H1 (cell line): ENCODE results near the gene GLG1. TPM values are rescaled to one million over a fixed set of nuclear protein-coding genes. Genes with fewer than 3 reads are reported as not detected.

Experiments
- CTCF ChIA-PET: fragments of 300-600 bp; sonication (Branson Sonifier 250); formaldehyde crosslinking; loops from one replicate; lab custom pipeline; 2021; ENCODE audit not compliant: partially characterized antibody; lab: Charles Lee
- POLR2A ChIA-PET: fragments of 300-600 bp; sonication (Branson Sonifier 250); formaldehyde crosslinking; loops from one replicate; lab custom pipeline; 2021; ENCODE audit warnings: inconsistent platforms; ENCODE audit not compliant: partially characterized antibody; lab: Charles Lee
- DNase-seq, 2 experiments: peaks; one replicate each; pipeline versions ENCODE4 v3.0.0 to v3.0.0-alpha.2; 2010 to 2022; ENCODE audit warnings: low spot score in 2 of 2, low read depth in 1 of 2, mixed read lengths in 1 of 2
- FAIRE-seq: peaks from 2 replicates; lab custom pipeline; 2011; peaks lifted over from hg19 to GRCh38; lab: Jason Lieb, UNC
- H2AFZ ChIP-seq: 2 replicates; pipeline ENCODE4 v1.8.1; 2012; ENCODE audit warnings: low read length, inconsistent platforms
- H2AK5ac ChIP-seq: 2 replicates; pipeline ENCODE4 v1.6.1; 2013; ENCODE audit warnings: low read depth, low read length
- H2BK120ac ChIP-seq: replicated peaks from 2 replicates; pipeline ENCODE3; 2013; ENCODE audit warnings: low read depth, low read length, inconsistent platforms
- H2BK12ac ChIP-seq: 2 replicates; pipeline ENCODE4 v1.6.1; 2013; ENCODE audit warnings: low read depth, low read length
- H2BK15ac ChIP-seq: 2 replicates; pipeline ENCODE4 v1.6.1; 2013; ENCODE audit warnings: low read length
- H2BK20ac ChIP-seq: 2 replicates; pipeline ENCODE4 v1.6.1; 2013; ENCODE audit warnings: low read length
- H2BK5ac ChIP-seq: 2 replicates; pipeline ENCODE4 v1.6.1; 2013; ENCODE audit warnings: low read depth, low read length
- H3K14ac ChIP-seq: 2 replicates; pipeline ENCODE4 v1.6.1; 2013; ENCODE audit warnings: inconsistent platforms; ENCODE audit not compliant: insufficient read length
- H3K18ac ChIP-seq: 2 replicates; pipeline ENCODE4 v1.6.1; 2013; ENCODE audit warnings: low read length; ENCODE audit errors: extremely low read depth
- H3K23ac ChIP-seq: 2 replicates; pipeline ENCODE4 v1.6.1; 2013; ENCODE audit warnings: inconsistent platforms; ENCODE audit not compliant: insufficient read length
- H3K23me2 ChIP-seq: 2 replicates; pipeline ENCODE4 v1.6.1; 2013; ENCODE audit warnings: low read depth, low read length
- H3K27ac ChIP-seq: 2 replicates; pipeline ENCODE4 v1.6.1; 2011; ENCODE audit warnings: low read depth, low read length, inconsistent platforms
- H3K27me3 ChIP-seq, 4 experiments: replicated peaks in 1 of 4; 1 replicate in 1 of 4; 2 replicates in 3 of 4; pipeline versions ENCODE4 v1.6.1 to v1.8.1; 2011 to 2013; ENCODE audit warnings: low read length in 3 of 4, mild to moderate bottlenecking in 3 of 4, inconsistent platforms in 2 of 4, mixed read lengths in 2 of 4, moderate library complexity in 1 of 4; ENCODE audit not compliant: control insufficient read depth in 3 of 4, insufficient read depth in 3 of 4; ENCODE audit errors: extremely low read depth in 1 of 4
- H3K36me3 ChIP-seq, 4 experiments: 2 replicates each; pipeline versions ENCODE4 v1.6.1 to v1.8.1; 2011 to 2013; ENCODE audit warnings: mild to moderate bottlenecking in 4 of 4, low read length in 3 of 4, moderate library complexity in 2 of 4, control low read depth in 1 of 4, inconsistent platforms in 1 of 4; ENCODE audit not compliant: insufficient read depth in 4 of 4, control insufficient read depth in 2 of 4
- H3K4ac ChIP-seq: replicated peaks from 2 replicates; pipeline ENCODE3; 2013; ENCODE audit warnings: low read length, low read depth, mixed read lengths, inconsistent platforms; ENCODE audit not compliant: insufficient read length
- H3K4me1 ChIP-seq, 4 experiments: replicated peaks in 1 of 4; 1 replicate in 1 of 4; 2 replicates in 3 of 4; pipeline versions ENCODE4 v1.6.1 to v1.8.1; 2011 to 2013; ENCODE audit warnings: low read length in 3 of 4, inconsistent platforms in 2 of 4, mixed read lengths in 1 of 4; ENCODE audit not compliant: insufficient read depth in 4 of 4, control insufficient read depth in 3 of 4
- H3K4me2 ChIP-seq, 2 experiments: 2 replicates each; pipeline versions ENCODE4 v1.6.1 to v1.8.1; 2011 to 2013; ENCODE audit warnings: low read depth in 2 of 2, low read length in 2 of 2, control low read depth in 1 of 2, inconsistent platforms in 1 of 2, mild to moderate bottlenecking in 1 of 2; ENCODE audit not compliant: insufficient read depth in 1 of 2
- H3K4me3 ChIP-seq, 4 experiments: fragments of 200-600, 300-600 bp in 1 of 4; sonication (generic), shearing (Covaris generic), sonication (Bioruptor Twin) in 1 of 4; 2 replicates each; pipeline versions ENCODE4 v1.5.1 to v1.8.1; 2011 to 2016; ENCODE audit warnings: low read length in 4 of 4, low read depth in 3 of 4, control low read depth in 2 of 4, inconsistent platforms in 2 of 4, mild to moderate bottlenecking in 2 of 4, mixed read lengths in 1 of 4, moderate library complexity in 1 of 4; ENCODE audit not compliant: insufficient read depth in 2 of 4; ENCODE audit errors: extremely low read depth in 1 of 4
- H3K56ac ChIP-seq: replicated peaks from 2 replicates; pipeline ENCODE3; 2013; ENCODE audit warnings: low read depth, mild to moderate bottlenecking, mixed read lengths, low read length, inconsistent platforms; ENCODE audit not compliant: insufficient read length
- H3K79me1 ChIP-seq: 2 replicates; pipeline ENCODE4 v1.6.1; 2013; ENCODE audit warnings: low read depth, low read length, control low read depth
- H3K79me2 ChIP-seq, 2 experiments: 2 replicates each; pipeline versions ENCODE4 v1.6.1 to v1.8.1; 2012 to 2013; ENCODE audit warnings: low read length in 2 of 2, mild to moderate bottlenecking in 2 of 2, inconsistent platforms in 1 of 2; ENCODE audit not compliant: insufficient read depth in 2 of 2, control insufficient read depth in 1 of 2
- H3K9ac ChIP-seq, 4 experiments: replicated peaks in 1 of 4; 1 replicate in 1 of 4; 2 replicates in 3 of 4; pipeline versions ENCODE4 v1.6.1 to v1.8.1; 2011 to 2013; ENCODE audit warnings: low read depth in 3 of 4, low read length in 3 of 4, control low read depth in 2 of 4, mild to moderate bottlenecking in 2 of 4, moderate library complexity in 2 of 4, inconsistent platforms in 1 of 4; ENCODE audit errors: extremely low read depth in 1 of 4
- H3K9me3 ChIP-seq, 2 experiments: 2 replicates each; pipeline versions ENCODE4 v1.6.1 to v1.8.1; 2012 to 2013; ENCODE audit warnings: mild to moderate bottlenecking in 2 of 2, moderate library complexity in 2 of 2, control low read depth in 1 of 2, inconsistent platforms in 1 of 2, low read depth in 1 of 2, low read length in 1 of 2, mixed read lengths in 1 of 2; ENCODE audit not compliant: insufficient read depth in 2 of 2
- H4K20me1 ChIP-seq, 2 experiments: replicated peaks in 1 of 2; 2 replicates each; pipeline versions ENCODE3 to v1.8.1; 2011 to 2013; ENCODE audit warnings: inconsistent platforms in 2 of 2, low read length in 2 of 2, mild to moderate bottlenecking in 1 of 2; ENCODE audit not compliant: insufficient read depth in 2 of 2, control insufficient read depth in 1 of 2
- H4K5ac ChIP-seq: 2 replicates; pipeline ENCODE4 v1.6.1; 2013; ENCODE audit warnings: low read length, low read depth, mixed read lengths, inconsistent platforms; ENCODE audit not compliant: insufficient read length
- H4K8ac ChIP-seq: 2 replicates; pipeline ENCODE4 v1.8.0; 2013; ENCODE audit warnings: mild to moderate bottlenecking, moderate library complexity, low read length, inconsistent platforms; ENCODE audit not compliant: insufficient read depth; ENCODE audit errors: extremely low read depth
- H4K91ac ChIP-seq: replicated peaks from 2 replicates; pipeline ENCODE3; 2013; ENCODE audit warnings: low read length, mixed read lengths, inconsistent platforms; ENCODE audit not compliant: insufficient read length
- CEBPB ChIP-seq: IDR thresholded peaks from 2 replicates; pipeline ENCODE4 v1.6.1; 2012; ENCODE audit warnings: low read depth, low read length
- CHD2 ChIP-seq: IDR thresholded peaks from 2 replicates; pipeline ENCODE4 v1.6.1; 2012; ENCODE audit warnings: low read length, improper control_type of control experiment
- EGR1 ChIP-seq: IDR thresholded peaks from 2 replicates; pipeline ENCODE4 v1.6.1; 2011; ENCODE audit warnings: low read depth, low read length, borderline replicate concordance
- GABPA ChIP-seq: IDR thresholded peaks from 2 replicates; pipeline ENCODE4 v1.6.1; 2011; ENCODE audit warnings: mild to moderate bottlenecking, low read length, moderate library complexity, borderline replicate concordance; ENCODE audit not compliant: insufficient read depth
- KDM4A ChIP-seq: IDR thresholded peaks from one replicate; pipeline ENCODE4 v1.7.1; 2012; ENCODE audit warnings: low read depth, mild to moderate bottlenecking, moderate library complexity, low read length, inconsistent platforms; ENCODE audit not compliant: severe bottlenecking
- PHF8 ChIP-seq: fragments of 200-600 bp; sonication (generic); conservative IDR thresholded peaks from 2 replicates; pipeline ENCODE4 v1.7.1; 2012; ENCODE audit warnings: low read depth, mild to moderate bottlenecking, inconsistent platforms, low read length, moderate library complexity
- POLR2AphosphoS5 ChIP-seq: IDR thresholded peaks from 2 replicates; pipeline ENCODE4 v1.6.1; 2011; ENCODE audit warnings: low read depth, low read length
- RXRA ChIP-seq: IDR thresholded peaks from 2 replicates; pipeline ENCODE4 v1.6.1; 2011; ENCODE audit warnings: low read depth, mild to moderate bottlenecking, low read length, moderate library complexity; ENCODE audit not compliant: insufficient read depth
- SIN3A ChIP-seq, 2 experiments: IDR thresholded peaks in 1 of 2; conservative IDR thresholded peaks in 1 of 2; 2 replicates each; pipeline ENCODE4 v1.6.1; 2011 to 2012; ENCODE audit warnings: low read length in 2 of 2, improper control_type of control experiment in 1 of 2, low read depth in 1 of 2, mild to moderate bottlenecking in 1 of 2
- TAF1 ChIP-seq: IDR thresholded peaks from 2 replicates; pipeline ENCODE4 v1.6.1; 2011; ENCODE audit warnings: mild to moderate bottlenecking, low read depth, low read length
- TEAD4 ChIP-seq: IDR thresholded peaks from 2 replicates; pipeline ENCODE4 v1.6.1; 2012; ENCODE audit warnings: low read depth, low read length, inconsistent platforms, mixed read lengths
- WGBS, 2 experiments: shearing (Covaris generic) in 1 of 2; methylation state at CpG; one replicate each; pipeline versions ENCODE4 v1.1.6 to v1.1.7; 2013 to 2015; ENCODE audit warnings: low lambda C conversion rate in 2 of 2, mixed read lengths in 2 of 2, inconsistent platforms in 1 of 2, low coverage in 1 of 2, missing lambda C conversion rate in 1 of 2; ENCODE audit not compliant: insufficient replicate concordance in 2 of 2, insufficient coverage in 1 of 2, insufficient read length in 1 of 2; ENCODE audit errors: extremely low coverage in 1 of 2, missing lambda C conversion rate in 1 of 2; 5-methylcytosine and 5-hydroxymethylcytosine counted together
- polyA plus RNA-seq, 7 experiments: library from polyadenylated mRNA; depleted of rRNA in 3 of 7; stranded (reverse) in 5 of 7; unstranded in 2 of 7; fragments of >200 nt in 5 of 7; fragments of 200-250 nt in 2 of 7; gene quantifications; 1 replicate in 5 of 7; 2 replicates in 1 of 7; 4 replicates in 1 of 7; pipeline versions ENCODE4 v1.2.1 to v1.2.3, GENCODE V29; 2011 to 2013; ENCODE audit warnings: missing spikeins in 2 of 7, mixed read lengths in 2 of 7
- total RNA-seq: library from RNA; stranded (reverse); fragmentation: NEBNext Ultra II Directional; extraction: Animal tissue kit (Norgen Biotek cat#: 25700); gene quantifications from 2 replicates; pipeline ENCODE4 v1.2.1, GENCODE V29; 2021

GLG1 gene
- total and polyA plus RNA-seq, 2 of the 8 experiments (the other 6 are each of a cell fraction or from before 2014, with no cell fraction given): 53.4 to 139 TPM

GRCh38 chr16:74627506-74628220 lies 20.7 kb upstream of the GLG1 start:
- no peak overlapping the region for H3K18ac ChIP-seq
- H2BK120ac ChIP-seq: no peak overlapping the region
- H3K9ac ChIP-seq: no peak overlapping the region
- no peaks in the 10 kb centered on the region for H3K79me2 ChIP-seq
- H2AK5ac ChIP-seq: no peak overlapping the region
- H4K8ac ChIP-seq: no peak overlapping the region
- peaks cover 59 to 96% (median 87%) of the 10 kb centered on the region in 4 experiments for H3K36me3 ChIP-seq
- no peaks in the 10 kb centered on the region for H3K23me2 ChIP-seq
- H3K27me3 ChIP-seq: no peaks in the 10 kb centered on the region
- 93% methylated on average over 6 of the region's 6 CpGs; no CpG with 5 or more reads in 1 of the 2 experiments for WGBS, 2 experiments
- H3K27ac ChIP-seq: no peak overlapping the region
- no peak overlapping the region for H2BK12ac ChIP-seq
- no peak overlapping the region for H4K91ac ChIP-seq
- H3K79me1 ChIP-seq: no peaks in the 10 kb centered on the region; the same call in 1 of the 2 replicates
- H3K4me2 ChIP-seq: no peak overlapping the region
- H4K20me1 ChIP-seq: peaks cover 0 to 14% of the 10 kb centered on the region in 2 experiments
- H3K23ac ChIP-seq: no peak overlapping the region
- no peak overlapping the region for H3K4ac ChIP-seq
- H2AFZ ChIP-seq: no peak overlapping the region
- ChIA-PET CTCF (interaction anchor here (0.6 to 2.1 kb wide), 3 partner anchors 12 to 121 kb away, joined by 3 to 7 read pairs (median 4); no protein-coding TSS in a partner anchor), POLR2A (interaction anchor here (1.1 kb wide), 1 partner anchor 39 kb away, joined by 3 read pairs; the partner anchor contains the start of gene RFWD3)
- FAIRE-seq: no peak
- no peak overlapping the region for H3K4me3 ChIP-seq
- no peak overlapping the region for H2BK20ac ChIP-seq
- no peak overlapping the region for H3K56ac ChIP-seq
- H2BK5ac ChIP-seq: no peak overlapping the region
- no peak for DNase-seq
- no peak overlapping the region for H3K14ac ChIP-seq
- H3K4me1 ChIP-seq: peaks cover 0 to under 1% (median 0%) of the 10 kb centered on the region in 4 experiments; a peak in 2 of 7 replicates
- no peak overlapping the region for H4K5ac ChIP-seq
- H3K9me3 ChIP-seq: no peaks in the 10 kb centered on the region
- no peak overlapping the region for H2BK15ac ChIP-seq
- TF ChIP-seq EGR1 (no peak), CEBPB (no peak), POLR2AphosphoS5 (no peak), GABPA (no peak), PHF8 (no peak), KDM4A (no peak), CHD2 (no peak), TEAD4 (no peak), RXRA (no peak), TAF1 (no peak), SIN3A (conservative IDR thresholded peaks at IDR 0.05 in 1 of 2, IDR thresholded peaks at IDR 0.05 in 1 of 2; ENCODE audit: low read depth in 1 of 2, low read length in 2 of 2) (no peak)
